HepG2 (cell line): ENCODE measurements around the gene KIF27. TPM values are rescaled to one million over a fixed set of nuclear protein-coding genes. Genes with fewer than 3 reads are reported as not detected.

Experiments
- ATF7 ChIP-seq, 2 experiments: fragments of 450-650 bp in 1 of 2; sonication (generic) in 1 of 2; formaldehyde crosslinking in 1 of 2; IDR thresholded peaks; 2 replicates each; pipeline versions ENCODE4 v1.4.0 to v1.6.1; 2016 to 2020; ENCODE audit warnings: antibody characterized with exemption in 1 of 2, mild to moderate bottlenecking in 1 of 2, missing genetic modification reagents in 1 of 2
- CBX1 ChIP-seq: IDR thresholded peaks from one replicate; pipeline ENCODE4 v1.6.1; 2016; ENCODE audit warnings: antibody characterized with exemption, low read depth
- CEBPG ChIP-seq: IDR thresholded peaks from 2 replicates; pipeline ENCODE4 v1.6.1; 2016
- DNMT3B ChIP-seq: conservative IDR thresholded peaks from 2 replicates; pipeline ENCODE4 v1.6.1; 2016; ENCODE audit warnings: missing biosample characterization, control low read depth
- EED ChIP-seq: sonication (generic); formaldehyde crosslinking; IDR thresholded peaks from 2 replicates; pipeline ENCODE4 v1.5.0; 2020; ENCODE audit warnings: mild to moderate bottlenecking, missing genetic modification reagents
- FOSL1 ChIP-seq: sonication (generic); formaldehyde crosslinking; IDR thresholded peaks from 2 replicates; pipeline ENCODE4 v1.9.0; 2021; ENCODE audit warnings: missing genetic modification reagents, borderline replicate concordance
- GLI4 ChIP-seq: sonication (generic); formaldehyde crosslinking; IDR thresholded peaks from 2 replicates; pipeline ENCODE4 v1.5.1; 2020; ENCODE audit warnings: missing genetic modification reagents, mild to moderate bottlenecking, moderate library complexity, borderline replicate concordance
- HDAC1 ChIP-seq: sonication (generic); formaldehyde crosslinking; IDR thresholded peaks from 2 replicates; pipeline ENCODE4 v1.5.1; 2020; ENCODE audit warnings: mild to moderate bottlenecking, missing genetic modification reagents
- KDM1A ChIP-seq: IDR thresholded peaks from 2 replicates; pipeline ENCODE4 v1.6.1; 2016; ENCODE audit warnings: missing compliant biosample characterization
- NFRKB ChIP-seq: fragments of 450-650 bp; IDR thresholded peaks from 2 replicates; pipeline ENCODE4 v1.6.1; 2017
- PAX8 ChIP-seq: sonication (generic); formaldehyde crosslinking; IDR thresholded peaks from 2 replicates; pipeline ENCODE4 v1.8.0; 2022; ENCODE audit warnings: mild to moderate bottlenecking, missing genetic modification reagents, borderline replicate concordance
- PRPF4 ChIP-seq: fragments of 200-400 bp; formaldehyde crosslinking; IDR thresholded peaks from 2 replicates; pipeline ENCODE4 v1.6.1; 2016; ENCODE audit warnings: low read length, low read depth; ENCODE audit not compliant: poor library complexity, severe bottlenecking
- SALL1 ChIP-seq: sonication (generic); formaldehyde crosslinking; IDR thresholded peaks from 2 replicates; pipeline ENCODE4 v1.8.0; 2022; ENCODE audit warnings: mild to moderate bottlenecking, missing genetic modification reagents
- SOX5 ChIP-seq: IDR thresholded peaks from 2 replicates; pipeline ENCODE4 v1.6.1; 2016; ENCODE audit warnings: borderline replicate concordance
- TBL1XR1 ChIP-seq: fragments of 150-350 bp; IDR thresholded peaks from 2 replicates; pipeline ENCODE4 v1.6.1; 2014; ENCODE audit warnings: borderline replicate concordance, low read length; ENCODE audit not compliant: partially characterized antibody
- U2AF1 ChIP-seq: fragments of 200-400 bp; formaldehyde crosslinking; optimal IDR thresholded peaks from 2 replicates; pipeline ENCODE3; 2017; ENCODE audit warnings: mild to moderate bottlenecking, low read depth, low read length
- ZFP41 ChIP-seq: sonication (generic); formaldehyde crosslinking; IDR thresholded peaks from 2 replicates; pipeline ENCODE4 v1.4.0; 2020; ENCODE audit warnings: mild to moderate bottlenecking, missing genetic modification reagents, borderline replicate concordance
- ZKSCAN8 ChIP-seq: IDR thresholded peaks from 2 replicates; pipeline ENCODE4 v1.6.1; 2016; ENCODE audit warnings: borderline replicate concordance, missing genetic modification reagents, missing compliant biosample characterization
- ZNF230 ChIP-seq: sonication (generic); formaldehyde crosslinking; IDR thresholded peaks from 2 replicates; pipeline ENCODE4 v1.4.0; 2020; ENCODE audit warnings: mild to moderate bottlenecking, missing genetic modification reagents
- ZNF264 ChIP-seq: sonication (generic); formaldehyde crosslinking; IDR thresholded peaks from 2 replicates; pipeline ENCODE4 v1.4.0; 2020; ENCODE audit warnings: missing genetic modification reagents
- ZNF501 ChIP-seq: sonication (generic); formaldehyde crosslinking; IDR thresholded peaks from 2 replicates; pipeline ENCODE4 v1.5.1; 2020; ENCODE audit warnings: mild to moderate bottlenecking, moderate library complexity, missing genetic modification reagents
- ZNF768 ChIP-seq: sonication (generic); formaldehyde crosslinking; IDR thresholded peaks from 2 replicates; pipeline ENCODE4 v1.4.0; 2020; ENCODE audit warnings: missing genetic modification reagents
- polyA plus RNA-seq, 8 experiments: library from polyadenylated mRNA; depleted of rRNA in 3 of 8; stranded (reverse) in 7 of 8; unstranded in 1 of 8; fragments of >200 nt; fragmentation: Illumina TruSeq in 4 of 8; extraction: Trizol in 4 of 8; gene quantifications; 2 replicates each; pipeline versions ENCODE4 v1.2.1 to v1.2.3, GENCODE V29; 2011 to 2016; ENCODE audit warnings: low read depth in 4 of 8, missing spikeins in 1 of 8, mixed read lengths in 1 of 8; ENCODE audit not compliant: insufficient read depth in 1 of 8
- total RNA-seq, 5 experiments: library from RNA; depleted of rRNA; stranded (reverse); fragments of >200 nt; fragmentation: Illumina TruSeq; extraction: Trizol; gene quantifications; 2 replicates each; pipeline ENCODE4 v1.2.3, GENCODE V29; 2016; ENCODE audit warnings: low read depth in 1 of 5
- TF ChIP-seq, protein P1 (sequence below): sonication (generic); formaldehyde crosslinking; conservative IDR thresholded peaks from 2 replicates; pipeline ENCODE4 v1.4.0; 2020; ENCODE audit warnings: mild to moderate bottlenecking, missing genetic modification reagents, moderate library complexity
- TF ChIP-seq, protein P2 (sequence below): IDR thresholded peaks from 2 replicates; pipeline ENCODE4 v1.6.1; 2016; ENCODE audit warnings: low read depth, control low read depth
- TF ChIP-seq, protein P3 (sequence below): sonication (generic); formaldehyde crosslinking; IDR thresholded peaks from 2 replicates; pipeline ENCODE4 v1.4.0; 2020; ENCODE audit warnings: mild to moderate bottlenecking, missing genetic modification reagents

Gene KIF27
- total and polyA plus RNA-seq, 2 of the 13 experiments (the other 11 are each of a cell fraction or from before 2014, with no cell fraction given), result 0.95 to 4.1 TPM

DNA sequence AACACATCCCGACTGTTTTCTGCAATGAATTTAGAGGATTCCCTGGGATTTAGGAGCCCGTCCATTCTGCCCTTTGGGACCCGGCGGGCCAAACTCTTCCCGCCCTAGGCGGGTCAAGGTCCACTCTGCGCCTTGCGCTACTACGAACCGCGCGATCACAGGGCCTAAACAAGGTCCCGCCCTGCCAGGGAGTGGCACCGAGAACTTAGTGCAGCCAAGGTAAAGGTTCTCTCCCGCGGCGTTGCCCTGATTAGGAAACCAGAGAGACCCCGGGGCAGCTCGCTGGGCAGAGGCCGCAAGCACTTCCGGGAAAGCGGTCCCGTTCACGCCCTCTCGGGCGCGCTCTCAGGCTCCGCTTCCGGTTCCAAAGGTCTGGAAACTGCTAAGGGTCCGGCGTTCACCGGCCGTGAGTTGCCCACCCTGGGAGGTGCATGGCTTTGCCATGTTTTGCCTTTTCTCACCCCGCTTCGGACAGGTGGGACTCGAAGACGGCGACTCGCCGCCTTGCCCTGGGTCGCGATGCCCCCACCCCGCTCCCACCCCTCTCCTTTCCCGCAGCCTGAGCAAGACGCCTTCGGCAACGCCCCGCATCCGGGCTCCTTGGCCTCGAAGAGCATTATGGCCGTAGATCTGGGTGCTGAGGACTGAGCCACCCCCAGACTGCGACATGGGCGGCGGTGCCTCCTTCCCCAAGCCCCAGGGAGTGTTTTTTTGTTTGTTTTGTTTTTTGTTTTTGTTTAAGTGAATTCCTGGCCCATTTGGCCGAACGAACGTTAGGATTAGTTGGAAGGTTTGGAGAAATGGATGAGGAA is 35.4 kb upstream of the KIF27 start (continued):
- TF ChIP-seq, protein P1, sequence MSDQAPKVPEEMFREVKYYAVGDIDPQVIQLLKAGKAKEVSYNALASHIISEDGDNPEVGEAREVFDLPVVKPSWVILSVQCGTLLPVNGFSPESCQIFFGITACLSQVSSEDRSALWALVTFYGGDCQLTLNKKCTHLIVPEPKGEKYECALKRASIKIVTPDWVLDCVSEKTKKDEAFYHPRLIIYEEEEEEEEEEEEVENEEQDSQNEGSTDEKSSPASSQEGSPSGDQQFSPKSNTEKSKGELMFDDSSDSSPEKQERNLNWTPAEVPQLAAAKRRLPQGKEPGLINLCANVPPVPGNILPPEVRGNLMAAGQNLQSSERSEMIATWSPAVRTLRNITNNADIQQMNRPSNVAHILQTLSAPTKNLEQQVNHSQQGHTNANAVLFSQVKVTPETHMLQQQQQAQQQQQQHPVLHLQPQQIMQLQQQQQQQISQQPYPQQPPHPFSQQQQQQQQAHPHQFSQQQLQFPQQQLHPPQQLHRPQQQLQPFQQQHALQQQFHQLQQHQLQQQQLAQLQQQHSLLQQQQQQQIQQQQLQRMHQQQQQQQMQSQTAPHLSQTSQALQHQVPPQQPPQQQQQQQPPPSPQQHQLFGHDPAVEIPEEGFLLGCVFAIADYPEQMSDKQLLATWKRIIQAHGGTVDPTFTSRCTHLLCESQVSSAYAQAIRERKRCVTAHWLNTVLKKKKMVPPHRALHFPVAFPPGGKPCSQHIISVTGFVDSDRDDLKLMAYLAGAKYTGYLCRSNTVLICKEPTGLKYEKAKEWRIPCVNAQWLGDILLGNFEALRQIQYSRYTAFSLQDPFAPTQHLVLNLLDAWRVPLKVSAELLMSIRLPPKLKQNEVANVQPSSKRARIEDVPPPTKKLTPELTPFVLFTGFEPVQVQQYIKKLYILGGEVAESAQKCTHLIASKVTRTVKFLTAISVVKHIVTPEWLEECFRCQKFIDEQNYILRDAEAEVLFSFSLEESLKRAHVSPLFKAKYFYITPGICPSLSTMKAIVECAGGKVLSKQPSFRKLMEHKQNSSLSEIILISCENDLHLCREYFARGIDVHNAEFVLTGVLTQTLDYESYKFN, result peak; percentile 72
- TF ChIP-seq ATF7 (IDR thresholded peaks at IDR 0.05), result no peak
- TF ChIP-seq ATF7 (CRISPR knock-in tag; IDR thresholded peaks at IDR 0.05), result 0 out of 2 replicates have a peak, but pooled peaks have one; percentile 58
- TF ChIP-seq FOSL1 (CRISPR knock-in tag), result no peak
- TF ChIP-seq PRPF4, result no peak
- no peak for TF ChIP-seq TBL1XR1
- TF ChIP-seq ZNF230 (CRISPR knock-in tag), result peak; percentile 78; the same call in 1 of the 2 replicates
- TF ChIP-seq, protein P2, sequence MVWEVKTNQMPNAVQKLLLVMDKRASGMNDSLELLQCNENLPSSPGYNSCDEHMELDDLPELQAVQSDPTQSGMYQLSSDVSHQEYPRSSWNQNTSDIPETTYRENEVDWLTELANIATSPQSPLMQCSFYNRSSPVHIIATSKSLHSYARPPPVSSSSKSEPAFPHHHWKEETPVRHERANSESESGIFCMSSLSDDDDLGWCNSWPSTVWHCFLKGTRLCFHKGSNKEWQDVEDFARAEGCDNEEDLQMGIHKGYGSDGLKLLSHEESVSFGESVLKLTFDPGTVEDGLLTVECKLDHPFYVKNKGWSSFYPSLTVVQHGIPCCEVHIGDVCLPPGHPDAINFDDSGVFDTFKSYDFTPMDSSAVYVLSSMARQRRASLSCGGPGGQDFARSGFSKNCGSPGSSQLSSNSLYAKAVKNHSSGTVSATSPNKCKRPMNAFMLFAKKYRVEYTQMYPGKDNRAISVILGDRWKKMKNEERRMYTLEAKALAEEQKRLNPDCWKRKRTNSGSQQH (CRISPR knock-in tag), result 0 out of 2 replicates have a peak, but pooled peaks have one; percentile 21
- no peak; the same call in 1 of the 2 replicates for TF ChIP-seq ZNF264 (CRISPR knock-in tag)
- TF ChIP-seq HDAC1 (CRISPR knock-in tag), result peak; percentile 89
- TF ChIP-seq PAX8 (CRISPR knock-in tag), result no peak
- peak; percentile 47 for TF ChIP-seq ZNF768 (CRISPR knock-in tag)
- 0 out of 2 replicates have a peak, but pooled peaks have one; percentile 60 for TF ChIP-seq ZFP41
- peak; percentile 98 for TF ChIP-seq ZNF501
- peak; percentile 63 for TF ChIP-seq CEBPG (CRISPR knock-in tag)
- no peak for TF ChIP-seq ZKSCAN8 (CRISPR knock-in tag)
- no peak for TF ChIP-seq U2AF1
- peak; percentile 78; the same call in 1 of the 2 replicates for TF ChIP-seq SALL1 (CRISPR knock-in tag)
- no peak for TF ChIP-seq NFRKB
- TF ChIP-seq SOX5 (CRISPR knock-in tag), result peak; percentile 21; the same call in 1 of the 2 replicates
- peak; percentile 61; the same call in 1 of the 2 replicates for TF ChIP-seq GLI4
- TF ChIP-seq DNMT3B (CRISPR knock-in tag), result 0 out of 2 replicates have a peak, but pooled peaks have one; percentile 31
- no peak for TF ChIP-seq EED (CRISPR knock-in tag)
- TF ChIP-seq, protein P3, sequence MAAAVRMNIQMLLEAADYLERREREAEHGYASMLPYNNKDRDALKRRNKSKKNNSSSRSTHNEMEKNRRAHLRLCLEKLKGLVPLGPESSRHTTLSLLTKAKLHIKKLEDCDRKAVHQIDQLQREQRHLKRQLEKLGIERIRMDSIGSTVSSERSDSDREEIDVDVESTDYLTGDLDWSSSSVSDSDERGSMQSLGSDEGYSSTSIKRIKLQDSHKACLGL (CRISPR knock-in tag), result no peak; the same call in 1 of the 2 replicates
- TF ChIP-seq KDM1A, result no peak
- peak; percentile 61 for TF ChIP-seq CBX1
